HepG2 (cell line): ENCODE data around the gene SOCS1.

Source experiments
- FOXK2 ChIP-seq: fragments of 450-650 bp; IDR thresholded peaks from 2 replicates; pipeline ENCODE4 v1.6.1; 2016
- IRF1 ChIP-seq: sonication (generic); formaldehyde crosslinking; IDR thresholded peaks from 2 replicates; pipeline ENCODE4 v1.4.0; 2020; ENCODE audit warnings: low read depth, mild to moderate bottlenecking, missing genetic modification reagents
- IRF2 ChIP-seq: IDR thresholded peaks from 2 replicates; pipeline ENCODE4 v1.6.1; 2018; ENCODE audit warnings: missing genetic modification reagents, missing compliant biosample characterization
- POLR2A ChIP-seq, 2 experiments: IDR thresholded peaks; 2 replicates each; pipeline ENCODE4 v1.6.1; 2011; ENCODE audit warnings: low read depth in 2 of 2, low read length in 2 of 2, mild to moderate bottlenecking in 1 of 2, moderate library complexity in 1 of 2; ENCODE audit not compliant: insufficient read depth in 1 of 2

GRCh38 chr16:11260596-11260966 lies 4.6 kb upstream of the SOCS1 start:
- TF ChIP-seq IRF2 (CRISPR knock-in tag) (no peak), FOXK2 (no peak), POLR2A (IDR thresholded peaks at IDR 0.05; ENCODE audit: insufficient read depth in 1 of 2, low read depth in 2 of 2, low read length in 2 of 2) (no peak), IRF1 (CRISPR knock-in tag) (no peak)
